ENCODE data around the gene ATP2B2. TPM values are rescaled to one million over a fixed set of nuclear protein-coding genes. Genes with fewer than 3 reads are reported as not detected.

ATP2B2 gene
- total and polyA plus RNA-seq, 8 donors: 0.01 to 0.18 (median 0.06) TPM; not detected in 1

- Histone ChIP-seq H3K27me3 (no peaks in the 10 kb centered on the region), H3K27ac (no peak overlapping the region), H3K4me3 (no peak overlapping the region), H3K4me1 (peaks cover 0 to 10% of the 10 kb centered on the region in 2 donors), H3K36me3 (peaks cover 12 to 99% of the 10 kb centered on the region in 2 donors), H3K9me3 (no peaks in the 10 kb centered on the region)
- TF ChIP-seq CTCF (IDR thresholded peaks at IDR 0.05): no peak
- DNase-seq (no peak), ATAC-seq (no peak)
- intact Hi-C loops (cut with DNase I): no loop called here
These were observed 193.7 kb downstream of the ATP2B2 start for GRCh38 chr3:10311710-10312109.

- Histone ChIP-seq H3K27ac (peak overlapping the region in 1 of 2 donors; percentile 41), H3K36me3 (peaks cover 7 to 99% of the 10 kb centered on the region in 2 donors), H3K27me3 (no peaks in the 10 kb centered on the region), H3K4me1 (peaks cover 0 to 10% of the 10 kb centered on the region in 2 donors), H3K9me3 (no peaks in the 10 kb centered on the region), H3K4me3 (no peak overlapping the region)
- ATAC-seq (no peak), DNase-seq (no peak)
- intact Hi-C loops (cut with DNase I): no loop called here
- TF ChIP-seq CTCF (IDR thresholded peaks at IDR 0.05): no peak
These were observed 194.8 kb downstream of the ATP2B2 start for GRCh38 chr3:10310578-10310977.

GRCh38 chr3:10309736-10310135 lies 195.7 kb downstream of the ATP2B2 start:
- DNase-seq (no peak), ATAC-seq (no peak)
- H3K27ac ChIP-seq: peak overlapping the region in 1 of 2 donors; percentile 41
- TF ChIP-seq CTCF (IDR thresholded peaks at IDR 0.05): no peak
- peaks cover under 1 to 99% of the 10 kb centered on the region in 2 donors for H3K36me3 ChIP-seq
- H3K4me1 ChIP-seq: peaks cover 0 to 10% of the 10 kb centered on the region in 2 donors
- H3K9me3 ChIP-seq: no peaks in the 10 kb centered on the region
- H3K27me3 ChIP-seq: no peaks in the 10 kb centered on the region
- H3K4me3 ChIP-seq: no peak overlapping the region
- intact Hi-C loops (cut with DNase I): no loop called here

- intact Hi-C loops (cut with DNase I): no loop called here
- TF ChIP-seq CTCF (IDR thresholded peaks at IDR 0.05): no peak
- no peak overlapping the region for H3K27ac ChIP-seq
- H3K36me3 ChIP-seq: peaks cover 0 to 99% of the 10 kb centered on the region in 2 donors
- no peak overlapping the region for H3K4me3 ChIP-seq
- no peak for ATAC-seq
- H3K27me3 ChIP-seq: no peaks in the 10 kb centered on the region
- H3K9me3 ChIP-seq: no peaks in the 10 kb centered on the region
- H3K4me1 ChIP-seq: peaks cover 0 to 10% of the 10 kb centered on the region in 2 donors
- no peak for DNase-seq
These were observed 196.7 kb downstream of the ATP2B2 start for GRCh38 chr3:10308678-10309077.

- H3K27ac ChIP-seq: no peak overlapping the region
- no peak for DNase-seq
- peaks cover 0 to 10% of the 10 kb centered on the region in 2 donors for H3K4me1 ChIP-seq
- H3K9me3 ChIP-seq: no peaks in the 10 kb centered on the region
- no peaks in the 10 kb centered on the region for H3K27me3 ChIP-seq
- no peak overlapping the region for H3K4me3 ChIP-seq
- no peak for TF ChIP-seq CTCF (IDR thresholded peaks at IDR 0.05)
- H3K36me3 ChIP-seq: peaks cover 3 to 99% of the 10 kb centered on the region in 2 donors
- intact Hi-C loops (cut with DNase I): no loop called here
- no peak for ATAC-seq
These were observed 199.2 kb downstream of the ATP2B2 start for GRCh38 chr3:10306156-10306555.

Measured in left lung (tissue), 10 donors.